ENCODE data around the gene SLC6A3. TPM values are rescaled to one million over a fixed set of nuclear protein-coding genes. Genes with fewer than 3 reads are reported as not detected.

SLC6A3 gene
- total RNA-seq, 1 donor from 2014 or later: not detected

DNA sequence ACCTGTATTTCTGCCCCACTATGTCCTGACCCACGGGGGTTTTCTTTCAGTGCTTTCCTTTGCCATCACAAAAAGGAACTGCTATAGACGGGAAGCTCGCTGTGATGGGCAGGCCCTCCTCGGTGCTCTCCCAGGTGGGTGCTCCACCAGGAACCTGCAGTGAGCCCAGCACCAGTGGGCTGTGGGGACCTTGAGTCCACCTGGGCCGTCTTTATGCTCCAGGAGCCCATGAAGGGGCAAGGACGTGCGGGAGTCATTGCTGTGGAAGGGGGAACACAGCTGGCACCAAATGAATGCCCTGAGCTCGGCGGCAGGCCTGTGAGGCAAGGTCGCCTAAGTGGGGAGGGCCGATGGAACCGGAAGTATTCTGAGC, 36.7 kb upstream of the SLC6A3 start:
- TF ChIP-seq, protein P1, sequence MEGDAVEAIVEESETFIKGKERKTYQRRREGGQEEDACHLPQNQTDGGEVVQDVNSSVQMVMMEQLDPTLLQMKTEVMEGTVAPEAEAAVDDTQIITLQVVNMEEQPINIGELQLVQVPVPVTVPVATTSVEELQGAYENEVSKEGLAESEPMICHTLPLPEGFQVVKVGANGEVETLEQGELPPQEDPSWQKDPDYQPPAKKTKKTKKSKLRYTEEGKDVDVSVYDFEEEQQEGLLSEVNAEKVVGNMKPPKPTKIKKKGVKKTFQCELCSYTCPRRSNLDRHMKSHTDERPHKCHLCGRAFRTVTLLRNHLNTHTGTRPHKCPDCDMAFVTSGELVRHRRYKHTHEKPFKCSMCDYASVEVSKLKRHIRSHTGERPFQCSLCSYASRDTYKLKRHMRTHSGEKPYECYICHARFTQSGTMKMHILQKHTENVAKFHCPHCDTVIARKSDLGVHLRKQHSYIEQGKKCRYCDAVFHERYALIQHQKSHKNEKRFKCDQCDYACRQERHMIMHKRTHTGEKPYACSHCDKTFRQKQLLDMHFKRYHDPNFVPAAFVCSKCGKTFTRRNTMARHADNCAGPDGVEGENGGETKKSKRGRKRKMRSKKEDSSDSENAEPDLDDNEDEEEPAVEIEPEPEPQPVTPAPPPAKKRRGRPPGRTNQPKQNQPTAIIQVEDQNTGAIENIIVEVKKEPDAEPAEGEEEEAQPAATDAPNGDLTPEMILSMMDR (conservative IDR thresholded peaks at IDR 0.05; ENCODE audit: low read depth, low read length): no peak
- no peak overlapping the region for H3K4me3 ChIP-seq (ENCODE audit: low read depth, low read length)
- DNase-seq (ENCODE audit: low read depth): no peak

DNA sequence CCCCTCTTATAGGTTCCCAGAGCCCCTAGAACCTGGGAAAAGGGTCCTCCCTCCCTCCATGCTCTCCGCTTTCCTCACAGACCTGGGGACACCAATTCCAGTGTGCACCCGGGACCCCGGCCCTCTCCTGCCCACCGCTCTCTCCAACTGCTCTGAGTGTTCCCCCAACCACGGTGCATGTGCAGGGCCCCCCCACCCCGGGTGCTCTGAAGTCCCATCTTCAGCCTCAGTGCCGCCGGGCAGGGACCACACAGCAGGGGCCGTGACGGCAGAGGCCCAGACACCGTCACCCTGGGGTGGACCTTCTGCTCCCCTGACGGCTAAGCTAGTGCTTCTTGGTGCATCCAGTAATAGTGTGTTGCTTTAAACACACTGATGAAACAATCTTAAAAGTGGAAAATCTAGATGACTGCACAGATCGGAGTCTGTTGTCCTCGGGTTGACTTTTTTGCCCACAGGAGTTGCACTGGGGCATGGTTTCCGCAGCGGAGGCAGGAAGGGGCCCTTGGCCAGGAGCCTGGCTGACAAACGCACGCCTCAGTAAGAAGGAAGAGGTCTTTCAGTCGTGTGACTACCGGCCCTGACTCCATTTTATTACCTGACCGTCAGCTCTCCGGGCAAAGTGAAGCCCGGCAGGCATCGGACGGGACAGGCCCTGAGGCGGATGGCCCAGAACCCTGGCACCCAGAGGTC, 36.2 kb upstream of the SLC6A3 start:
- DNase-seq (ENCODE audit: low read depth): no peak
- no peak overlapping the region for H3K4me3 ChIP-seq (ENCODE audit: low read depth, low read length)
- TF ChIP-seq, protein P1 (conservative IDR thresholded peaks at IDR 0.05; ENCODE audit: low read depth, low read length): no peak

DNA sequence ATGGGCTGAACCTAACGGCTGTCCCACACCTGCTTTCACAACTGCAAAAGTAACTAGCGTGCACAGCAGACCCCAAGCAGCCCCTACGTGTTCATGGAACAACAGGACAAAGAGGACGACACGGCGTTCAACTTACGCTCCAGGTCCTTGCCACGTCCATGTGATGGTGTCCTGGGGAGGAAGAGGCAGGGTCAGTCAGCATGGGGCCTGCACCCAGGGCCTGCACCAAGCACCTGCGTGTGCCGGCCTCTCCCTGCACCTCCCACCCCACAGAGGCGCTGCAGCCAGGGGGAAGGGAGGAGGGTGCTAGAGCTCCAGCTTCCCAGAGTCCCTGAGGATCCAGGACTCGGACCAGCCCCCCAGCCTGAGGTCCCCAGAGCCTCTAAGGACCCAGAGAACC, 35.6 kb upstream of the SLC6A3 start:
- TF ChIP-seq, protein P1 (conservative IDR thresholded peaks at IDR 0.05; ENCODE audit: low read depth, low read length): no peak
- DNase-seq (ENCODE audit: low read depth): no peak
- no peak overlapping the region for H3K4me3 ChIP-seq (ENCODE audit: low read depth, low read length)

DNA sequence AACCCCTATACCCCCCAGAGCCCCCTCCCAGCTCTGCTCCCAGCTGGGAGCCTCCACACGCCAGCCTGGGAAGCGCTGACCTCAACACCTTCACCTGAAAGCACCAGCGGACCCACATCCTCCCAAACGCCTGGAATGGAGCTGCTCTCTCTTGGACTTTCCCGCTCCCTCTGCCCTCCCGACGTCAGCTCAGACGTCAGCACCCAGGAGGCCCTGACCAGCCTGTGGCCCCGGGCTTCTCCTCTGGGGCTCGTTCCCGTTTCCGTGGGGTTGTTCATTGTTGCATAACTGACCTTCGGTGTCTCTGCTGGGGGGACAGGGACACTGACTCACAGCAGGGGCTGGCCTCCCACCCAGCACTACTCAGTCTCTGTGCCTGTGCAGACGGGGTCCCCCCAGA, 35.0 kb upstream of the SLC6A3 start:
- DNase-seq (ENCODE audit: low read depth): no peak
- TF ChIP-seq, protein P1 (conservative IDR thresholded peaks at IDR 0.05; ENCODE audit: low read depth, low read length): no peak
- no peak overlapping the region for H3K4me3 ChIP-seq (ENCODE audit: low read depth, low read length)

DNA sequence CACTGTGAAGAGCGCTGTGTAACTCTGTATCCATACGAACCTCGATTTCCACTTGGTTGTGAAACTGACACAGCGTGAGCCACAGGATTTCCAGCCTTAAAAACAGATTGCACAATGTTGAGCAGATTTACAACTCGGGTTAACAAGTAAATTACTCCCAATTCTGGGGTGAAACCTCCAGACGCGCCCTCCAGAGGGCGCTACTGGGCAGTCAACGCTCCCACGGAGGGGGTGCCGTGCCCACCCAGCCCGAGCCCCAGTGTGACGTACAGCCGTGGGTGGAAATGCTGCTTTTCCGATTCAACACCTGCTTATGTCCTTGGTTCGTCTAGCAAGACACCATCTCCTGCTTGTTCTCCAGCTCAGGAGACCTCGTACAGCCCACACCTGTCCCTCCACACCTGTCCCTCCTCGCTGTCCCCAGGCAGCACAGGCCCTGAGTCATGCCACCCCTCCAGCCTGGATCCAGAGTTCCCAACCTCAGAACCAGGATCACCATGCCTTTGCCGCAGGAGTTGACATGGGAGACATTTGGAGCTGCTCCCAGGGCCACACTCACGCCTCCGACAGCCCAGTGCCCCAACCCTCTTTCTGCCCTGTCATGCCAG, 34.4 kb upstream of the SLC6A3 start:
- DNase-seq (ENCODE audit: low read depth): no peak
- TF ChIP-seq, protein P1 (conservative IDR thresholded peaks at IDR 0.05; ENCODE audit: low read depth, low read length): peak; percentile 76
- H3K4me3 ChIP-seq (ENCODE audit: low read depth, low read length): no peak overlapping the region

DNA sequence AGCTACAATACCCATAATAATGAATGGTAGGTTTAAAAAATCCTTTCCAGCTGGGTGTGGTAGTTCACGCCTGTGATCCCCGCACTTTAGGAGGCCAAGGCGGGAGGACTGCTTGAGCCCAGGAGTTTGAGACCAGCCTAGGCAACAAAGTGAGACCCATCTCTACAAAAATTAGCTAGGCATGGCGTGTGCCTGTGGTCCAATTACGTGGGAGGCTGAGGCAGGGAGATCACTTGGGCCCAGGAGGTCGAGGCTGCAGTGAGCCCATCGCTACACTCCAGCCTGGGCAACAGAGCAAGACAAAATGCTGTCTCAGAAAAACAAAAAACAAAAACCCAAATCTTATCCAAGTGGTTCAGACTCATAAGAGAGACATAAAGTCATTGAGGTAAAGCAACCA, 33.8 kb upstream of the SLC6A3 start:
- DNase-seq (ENCODE audit: low read depth): no peak
- TF ChIP-seq, protein P1 (conservative IDR thresholded peaks at IDR 0.05; ENCODE audit: low read depth, low read length): no peak
- no peak overlapping the region for H3K4me3 ChIP-seq (ENCODE audit: low read depth, low read length)
